RWPE2 (cell line): ENCODE measurements around the gene ADCY1.

ENCODE experiments used
- ATAC-seq: fragments of 200-7000 bp; cut with Tn5 transposase; 3 replicates; pipeline ENCODE4 v1.9.1; 2021; ENCODE audit warnings: low read depth
- DNase-seq: peaks from one replicate; pipeline ENCODE4 v3.0.0-alpha.2; 2020; ENCODE audit warnings: low spot score
- H3K27ac ChIP-seq: fragments of 450-650 bp; 2 replicates; pipeline ENCODE4 v1.5.1; 2017; ENCODE audit warnings: mild to moderate bottlenecking; ENCODE audit not compliant: poor library complexity, severe bottlenecking
- H3K27me3 ChIP-seq: fragments of 250-450 bp; sonication (Bioruptor Pico); 2 replicates; pipeline ENCODE4 v1.5.1; 2021; ENCODE audit warnings: mild to moderate bottlenecking, moderate library complexity; ENCODE audit not compliant: insufficient read depth, poor library complexity, severe bottlenecking
- H3K36me3 ChIP-seq: fragments of 250-450 bp; sonication (Bioruptor Pico); 2 replicates; pipeline ENCODE4 v1.5.1; 2020; ENCODE audit warnings: low read depth, mild to moderate bottlenecking, moderate library complexity
- H3K4me1 ChIP-seq: fragments of 250-450 bp; sonication (Bioruptor Pico); 2 replicates; pipeline ENCODE4 v1.5.1; 2021; ENCODE audit warnings: mild to moderate bottlenecking, moderate library complexity; ENCODE audit not compliant: insufficient read depth, poor library complexity, severe bottlenecking
- H3K4me3 ChIP-seq: fragments of 250-450 bp; sonication (Bioruptor Pico); 2 replicates; pipeline ENCODE4 v1.5.1; 2021; ENCODE audit warnings: mild to moderate bottlenecking, moderate library complexity; ENCODE audit not compliant: severe bottlenecking
- H3K9me3 ChIP-seq: fragments of 250-450 bp; sonication (Bioruptor Pico); 2 replicates; pipeline ENCODE4 v1.5.1; 2021; ENCODE audit warnings: mild to moderate bottlenecking, moderate library complexity; ENCODE audit not compliant: severe bottlenecking
- CTCF ChIP-seq: fragments of 450-650 bp; IDR thresholded peaks from one replicate; pipeline ENCODE4 v1.5.1; 2017; ENCODE audit warnings: mild to moderate bottlenecking, moderate library complexity; ENCODE audit not compliant: poor library complexity, severe bottlenecking

The ADCY1 gene

GRCh38 chr7:45625067-45625466, 50.9 kb downstream of the ADCY1 start:
- H3K9me3 ChIP-seq = no peaks in the 10 kb centered on the region
- H3K4me1 ChIP-seq = no peaks in the 10 kb centered on the region
- no peak for TF ChIP-seq CTCF
- DNase-seq = peak; percentile 20
- no peak overlapping the region for H3K4me3 ChIP-seq
- ATAC-seq = no peak; the same call in 2 of the 3 replicates
- H3K27ac ChIP-seq = no peak overlapping the region
- H3K27me3 ChIP-seq = no peaks in the 10 kb centered on the region
- H3K36me3 ChIP-seq = no peaks in the 10 kb centered on the region

- TF ChIP-seq CTCF = no peak
- H3K27ac ChIP-seq = no peak overlapping the region
- H3K27me3 ChIP-seq = peaks cover 3% of the 10 kb centered on the region
- DNase-seq (peak; percentile 38), ATAC-seq (no peak)
- no peak overlapping the region for H3K4me3 ChIP-seq
- no peaks in the 10 kb centered on the region for H3K4me1 ChIP-seq
- H3K9me3 ChIP-seq = no peaks in the 10 kb centered on the region
- no peaks in the 10 kb centered on the region for H3K36me3 ChIP-seq
These were observed 51.7 kb downstream of the ADCY1 start for GRCh38 chr7:45625714-45626440.

GRCh38 chr7:45626441-45627430, 52.6 kb downstream of the ADCY1 start:
- H3K4me3 ChIP-seq = no peak overlapping the region
- no peaks in the 10 kb centered on the region for H3K4me1 ChIP-seq
- H3K36me3 ChIP-seq = no peaks in the 10 kb centered on the region
- DNase-seq = peak; percentile 19
- no peak for TF ChIP-seq CTCF
- no peak for ATAC-seq
- no peak overlapping the region for H3K27ac ChIP-seq
- H3K9me3 ChIP-seq = no peaks in the 10 kb centered on the region
- peaks cover 7% of the 10 kb centered on the region for H3K27me3 ChIP-seq

- H3K4me3 ChIP-seq = no peak overlapping the region
- no peaks in the 10 kb centered on the region for H3K36me3 ChIP-seq
- H3K4me1 ChIP-seq = no peaks in the 10 kb centered on the region
- H3K9me3 ChIP-seq = no peaks in the 10 kb centered on the region
- no peak for TF ChIP-seq CTCF
- H3K27me3 ChIP-seq = peaks cover 7% of the 10 kb centered on the region
- peak; percentile 42 for DNase-seq
- no peak for ATAC-seq
- H3K27ac ChIP-seq = no peak overlapping the region
These were observed 53.7 kb downstream of the ADCY1 start for GRCh38 chr7:45627691-45628456.
